Naive thymus-derived CD4-positive, alpha-beta T cell (primary cell): ENCODE data around the gene ELK3. TPM values are rescaled to one million over a fixed set of nuclear protein-coding genes. Genes with fewer than 3 reads are reported as not detected.

ENCODE experiments used
- ATAC-seq: fragments of 150-1000 bp; cut with Tn5 transposase; 2 replicates; pipeline ENCODE4 v1.10.0; 2021; ENCODE audit warnings: mild to moderate bottlenecking, moderate library complexity
- CTCF ChIA-PET: fragments of 350-600 bp; sonication (Branson Sonifier 250); formaldehyde crosslinking; loops from one replicate; lab custom pipeline; 2021; ENCODE audit warnings: antibody characterized with exemption; lab: Charles Lee
- POLR2A ChIA-PET: fragments of 350-600 bp; sonication (Branson Sonifier 250); formaldehyde crosslinking; loops from one replicate; lab custom pipeline; 2021; ENCODE audit warnings: antibody characterized with exemption, inconsistent platforms; lab: Charles Lee
- DNase-seq, 9 donors: peaks; one replicate each; pipeline versions ENCODE4 v3.0.0 to v3.0.0-alpha.2; 2020 to 2022; ENCODE audit warnings: mixed read lengths in 1 of 9
- H3K27ac ChIP-seq: one replicate; pipeline ENCODE4 v1.7.0; 2013; ENCODE audit warnings: mild to moderate bottlenecking, low read depth, low read length, moderate library complexity
- H3K27me3 ChIP-seq, 2 donors: one replicate each; pipeline ENCODE4 v1.7.0; 2013; ENCODE audit warnings: low read length in 2 of 2, mild to moderate bottlenecking in 2 of 2, moderate library complexity in 2 of 2; ENCODE audit not compliant: control insufficient read depth in 2 of 2, insufficient read depth in 2 of 2
- H3K36me3 ChIP-seq, 3 experiments: 1 replicate in 2 of 3; 2 replicates in 1 of 3; pipeline ENCODE4 v1.7.0; 2013; ENCODE audit warnings: low read length in 3 of 3, mild to moderate bottlenecking in 3 of 3, moderate library complexity in 1 of 3; ENCODE audit not compliant: insufficient read depth in 3 of 3, control insufficient read depth in 2 of 3
- H3K4me1 ChIP-seq, 2 donors: one replicate each; pipeline ENCODE4 v1.7.0; 2013; ENCODE audit warnings: low read length in 2 of 2, mild to moderate bottlenecking in 2 of 2, moderate library complexity in 1 of 2; ENCODE audit not compliant: control insufficient read depth in 2 of 2, insufficient read depth in 2 of 2
- H3K4me3 ChIP-seq: 2 replicates; pipeline ENCODE4 v1.7.0; 2013; ENCODE audit warnings: mild to moderate bottlenecking, low read length
- H3K9me3 ChIP-seq, 3 experiments: 1 replicate in 2 of 3; 2 replicates in 1 of 3; pipeline ENCODE4 v1.7.0; 2013; ENCODE audit warnings: low read length in 3 of 3; ENCODE audit not compliant: control insufficient read depth in 2 of 3
- H3K27ac Mint-ChIP-seq, 9 donors: one replicate each; pipeline ENCODE4 v1.8.0; 2020 to 2022; ENCODE audit warnings: mixed read lengths in 9 of 9, mild to moderate bottlenecking in 8 of 9, moderate library complexity in 5 of 9, inconsistent platforms in 2 of 9
- H3K27me3 Mint-ChIP-seq, 5 donors: one replicate each; pipeline ENCODE4 v1.8.0; 2021 to 2022; ENCODE audit warnings: mixed read lengths in 5 of 5, mild to moderate bottlenecking in 1 of 5
- H3K36me3 Mint-ChIP-seq, 5 donors: one replicate each; pipeline ENCODE4 v1.8.0; 2020 to 2022; ENCODE audit warnings: mixed read lengths in 5 of 5, mild to moderate bottlenecking in 3 of 5, inconsistent platforms in 1 of 5
- H3K4me1 Mint-ChIP-seq, 7 donors: one replicate each; pipeline ENCODE4 v1.8.0; 2020 to 2022; ENCODE audit warnings: mixed read lengths in 7 of 7, mild to moderate bottlenecking in 3 of 7, inconsistent platforms in 1 of 7
- H3K4me3 Mint-ChIP-seq, 10 donors: one replicate each; pipeline ENCODE4 v1.8.0; 2020 to 2022; ENCODE audit warnings: mild to moderate bottlenecking in 10 of 10, mixed read lengths in 10 of 10, moderate library complexity in 6 of 10, inconsistent platforms in 2 of 10
- H3K9me3 Mint-ChIP-seq, 11 donors: one replicate each; pipeline ENCODE4 v1.8.0; 2020 to 2022; ENCODE audit warnings: mixed read lengths in 11 of 11, mild to moderate bottlenecking in 4 of 11, inconsistent platforms in 1 of 11, moderate library complexity in 1 of 11
- intact Hi-C, 2 donors: fragments of 100-400 bp; cut with micrococcal nuclease; formaldehyde crosslinking; loops; one replicate each; pipeline ENCODE4 v1.15.1; 2023
- polyA plus RNA-seq, 2 donors: library from polyadenylated mRNA; unstranded; fragments of 300-500 nt; fragmentation: Illumina TruSeq; gene quantifications; one replicate each; pipeline ENCODE4 v1.2.3, GENCODE V29; 2021
- total RNA-seq, 6 experiments: library from RNA in 5 of 6; stranded (reverse) in 5 of 6; gene quantifications; 1 replicate in 5 of 6; 2 replicates in 1 of 6; pipeline ENCODE4 v1.2.3 and lab custom pipeline; 2021 to 2026

Gene ELK3
- total and polyA plus RNA-seq, 7 experiments from 2014 or later, result 16.8 to 52.3 (median 29.4) TPM

GRCh38 chr12:96170328-96170727, 23.8 kb upstream of the ELK3 start:
- Histone ChIP-seq H3K36me3 (no peaks in the 10 kb centered on the region), H3K9me3 (no peaks in the 10 kb centered on the region), H3K4me1 (no peaks in the 10 kb centered on the region), H3K4me3 (no peak overlapping the region), H3K27ac (no peak overlapping the region), H3K27me3 (peaks cover 0 to 2% of the 10 kb centered on the region in 2 donors)
- Mint-ChIP-seq H3K27ac (no peak overlapping the region), H3K27me3 (peaks cover 0 to 10% (median 0%) of the 10 kb centered on the region in 5 donors), H3K36me3 (peaks cover 0 to 18% (median 0%) of the 10 kb centered on the region in 5 donors), H3K9me3 (peaks cover 0 to 16% (median 0%) of the 10 kb centered on the region in 11 donors), H3K4me1 (peaks cover 0 to 4% (median 0%) of the 10 kb centered on the region in 7 donors), H3K4me3 (no peak overlapping the region)
- POLR2A ChIA-PET, result no interaction called here
- intact Hi-C loops, result no loop called here
- CTCF ChIA-PET, result no interaction called here
- no peak for DNase-seq
- ATAC-seq, result peak; percentile 49

GRCh38 chr12:96170762-96171161, 23.4 kb upstream of the ELK3 start:
- no peak for DNase-seq
- H3K4me1 Mint-ChIP-seq, result peaks cover 0 to 4% (median 0%) of the 10 kb centered on the region in 7 donors
- Histone ChIP-seq H3K36me3 (no peaks in the 10 kb centered on the region), H3K27ac (no peak overlapping the region), H3K4me3 (no peak overlapping the region), H3K27me3 (peaks cover 0 to 2% of the 10 kb centered on the region in 2 donors), H3K9me3 (no peaks in the 10 kb centered on the region), H3K4me1 (no peaks in the 10 kb centered on the region)
- H3K27me3 Mint-ChIP-seq, result peaks cover 0 to 10% (median 0%) of the 10 kb centered on the region in 5 donors
- H3K27ac Mint-ChIP-seq, result no peak overlapping the region
- no peak for ATAC-seq
- POLR2A ChIA-PET, result no interaction called here
- CTCF ChIA-PET, result no interaction called here
- H3K36me3 Mint-ChIP-seq, result peaks cover 0 to 20% (median 0%) of the 10 kb centered on the region in 5 donors
- H3K4me3 Mint-ChIP-seq, result no peak overlapping the region
- intact Hi-C loops, result no loop called here
- H3K9me3 Mint-ChIP-seq, result peaks cover 0 to 18% (median 1%) of the 10 kb centered on the region in 11 donors

GRCh38 chr12:96171905-96172304, 22.3 kb upstream of the ELK3 start:
- no peak overlapping the region for H3K27ac Mint-ChIP-seq

GRCh38 chr12:96172981-96173380, 21.2 kb upstream of the ELK3 start:
- Mint-ChIP-seq H3K4me1 (peaks cover 4 to 14% (median 7%) of the 10 kb centered on the region in 7 donors), H3K9me3 (peaks cover 0 to 23% (median 3%) of the 10 kb centered on the region in 11 donors), H3K36me3 (peaks cover 0 to 33% (median 3%) of the 10 kb centered on the region in 5 donors), H3K4me3 (no peak overlapping the region), H3K27me3 (peaks cover 0 to 10% (median 0%) of the 10 kb centered on the region in 5 donors), H3K27ac (no peak overlapping the region)
- Histone ChIP-seq H3K36me3 (no peaks in the 10 kb centered on the region), H3K4me1 (peaks cover 0 to 6% of the 10 kb centered on the region in 2 donors), H3K27me3 (peaks cover 0 to 2% of the 10 kb centered on the region in 2 donors), H3K27ac (no peak overlapping the region), H3K9me3 (peaks cover 0 to 7% (median 0%) of the 10 kb centered on the region in 3 experiments), H3K4me3 (no peak overlapping the region)
- DNase-seq, result no peak
- intact Hi-C loops, result no loop called here
- no peak for ATAC-seq
- POLR2A ChIA-PET, result no interaction called here
- CTCF ChIA-PET, result interaction anchor here (0.6 kb wide), 1 partner anchor 21 kb away, joined by 7 read pairs; no protein-coding TSS in a partner anchor

More at GRCh38 chr12:96171905-96172304, 22.3 kb upstream of the ELK3 start:
- CTCF ChIA-PET, result interaction anchor here (0.6 kb wide), 1 partner anchor 117 kb away, joined by 3 read pairs; no protein-coding TSS in a partner anchor
- Histone ChIP-seq H3K9me3 (peaks cover 0 to 7% (median 0%) of the 10 kb centered on the region in 3 experiments), H3K36me3 (no peaks in the 10 kb centered on the region), H3K27ac (no peak overlapping the region), H3K4me3 (no peak overlapping the region), H3K27me3 (peaks cover 0 to 2% of the 10 kb centered on the region in 2 donors), H3K4me1 (peaks cover 0 to 1% of the 10 kb centered on the region in 2 donors)
- peaks cover 0 to 10% (median 0%) of the 10 kb centered on the region in 5 donors for H3K27me3 Mint-ChIP-seq
- H3K4me1 Mint-ChIP-seq, result peaks cover 1 to 9% (median 4%) of the 10 kb centered on the region in 7 donors
- peaks cover 0 to 30% (median 1%) of the 10 kb centered on the region in 5 donors for H3K36me3 Mint-ChIP-seq
- no peak for ATAC-seq
- POLR2A ChIA-PET, result no interaction called here
- no peak overlapping the region for H3K4me3 Mint-ChIP-seq
- H3K9me3 Mint-ChIP-seq, result peaks cover 0 to 23% (median 3%) of the 10 kb centered on the region in 11 donors
- DNase-seq, result no peak
- intact Hi-C loops, result no loop called here

GRCh38 chr12:96176575-96176974, 17.6 kb upstream of the ELK3 start:
- Histone ChIP-seq H3K36me3 (no peaks in the 10 kb centered on the region), H3K9me3 (peaks cover 0 to 7% (median 0%) of the 10 kb centered on the region in 3 experiments), H3K4me1 (peaks cover 0 to 6% of the 10 kb centered on the region in 2 donors), H3K27ac (no peak overlapping the region), H3K27me3 (peaks cover 0 to 2% of the 10 kb centered on the region in 2 donors), H3K4me3 (no peak overlapping the region)
- Mint-ChIP-seq H3K4me3 (peak overlapping the region in 1 of 10 donors; percentile 64), H3K27me3 (peaks cover 0 to 10% (median 0%) of the 10 kb centered on the region in 5 donors), H3K36me3 (peaks cover 4 to 43% (median 7%) of the 10 kb centered on the region in 5 donors), H3K27ac (peak overlapping the region in 6 of 9 donors; percentile 3 to 85 (median 54)), H3K9me3 (peaks cover 0 to 32% (median 3%) of the 10 kb centered on the region in 11 donors), H3K4me1 (peaks cover 4 to 17% (median 7%) of the 10 kb centered on the region in 7 donors)
- ChIA-PET POLR2A (no interaction called here), CTCF (no interaction called here)
- intact Hi-C loops, result no loop called here
- DNase-seq (no peak), ATAC-seq (no peak)

- Histone ChIP-seq H3K27me3 (no peaks in the 10 kb centered on the region), H3K4me3 (no peak overlapping the region), H3K4me1 (peaks cover 0 to 6% of the 10 kb centered on the region in 2 donors), H3K9me3 (peaks cover 0 to 7% (median 0%) of the 10 kb centered on the region in 3 experiments), H3K36me3 (no peaks in the 10 kb centered on the region), H3K27ac (no peak overlapping the region)
- Mint-ChIP-seq H3K4me1 (peaks cover 4 to 17% (median 7%) of the 10 kb centered on the region in 7 donors), H3K4me3 (peak overlapping the region in 5 of 10 donors; percentile 1 to 64 (median 16)), H3K36me3 (peaks cover 4 to 46% (median 7%) of the 10 kb centered on the region in 5 donors), H3K9me3 (peaks cover 0 to 34% (median 3%) of the 10 kb centered on the region in 11 donors), H3K27ac (peak overlapping the region in 7 of 9 donors; percentile 3 to 85 (median 80)), H3K27me3 (peaks cover 0 to 9% (median 0%) of the 10 kb centered on the region in 5 donors)
- POLR2A ChIA-PET, result interaction anchor here (0.6 kb wide), 1 partner anchor 40 kb away, joined by 3 read pairs; no protein-coding TSS in a partner anchor
- intact Hi-C loops, result loop anchor here in 1 of 2 donors (1.0 kb wide), 1 partner anchor 18 kb away; no protein-coding TSS in a partner anchor
- ATAC-seq (peak; percentile 93), DNase-seq (peak in 1 of 9 donors; percentile 69)
- CTCF ChIA-PET, result interaction anchor here (0.8 kb wide), 1 partner anchor 39 kb away, joined by 4 read pairs; no protein-coding TSS in a partner anchor
These were observed 17.2 kb upstream of the ELK3 start for GRCh38 chr12:96177013-96177412.
